HG02981 (cell line): Measurements from ENCODE around the gene NRL.

Experiments used
- ATAC-seq: cut with Tn5 transposase; IDR thresholded peaks from one replicate; pipeline ENCODE4 v1.9.1; 2021; ENCODE audit warnings: mild to moderate bottlenecking, moderate library complexity; ENCODE audit not compliant: unreplicated experiment

NRL gene

GRCh38 chr14:24068711-24069410 lies 45.9 kb downstream of the NRL start:
- no peak for ATAC-seq

DNA sequence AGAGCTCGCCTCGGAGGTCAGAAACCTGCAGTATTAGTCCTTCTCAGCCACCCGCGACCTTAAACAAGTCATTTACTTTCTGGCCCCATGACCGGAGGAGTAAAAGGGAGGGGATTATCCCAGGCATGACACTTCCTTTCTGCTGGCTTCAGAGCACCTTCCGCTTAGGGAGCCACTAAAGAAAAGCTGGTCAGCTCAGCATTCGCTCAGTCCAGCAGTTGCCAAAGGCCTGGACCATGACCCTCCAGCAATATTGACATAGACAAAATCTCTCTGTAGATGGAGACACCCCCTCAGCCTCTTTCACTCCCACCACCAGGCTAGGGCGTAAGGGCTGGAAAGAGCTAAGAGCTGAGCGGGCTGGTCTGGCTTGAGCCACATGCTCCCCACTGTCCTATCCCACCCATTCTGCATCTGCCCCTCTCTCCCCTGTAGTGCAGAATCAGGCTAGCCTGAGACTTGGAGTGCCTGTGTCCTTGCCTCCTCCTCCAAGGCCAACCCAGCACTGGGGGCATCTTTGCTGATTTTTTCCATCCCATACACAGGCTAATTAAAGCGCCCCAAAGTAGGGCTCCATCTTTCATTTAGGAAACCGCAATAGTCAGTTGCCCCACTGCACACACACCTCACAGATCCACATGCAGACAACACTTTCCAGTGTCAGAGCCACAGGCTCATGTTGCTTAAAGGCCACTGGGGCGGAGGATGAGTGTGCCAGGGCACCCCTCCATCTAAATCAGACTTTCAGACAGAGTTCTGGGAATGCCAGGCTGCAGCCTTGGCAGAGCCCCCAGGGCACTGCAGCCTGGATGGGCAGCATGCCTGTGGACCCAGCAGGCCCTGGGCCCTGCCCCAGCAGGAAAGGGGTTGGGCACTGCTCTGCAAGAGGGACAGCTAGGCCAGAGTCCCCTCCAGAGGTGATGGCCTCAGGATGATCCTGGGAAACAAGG lies 47.3 kb downstream of the NRL start:
- ATAC-seq = no peak

GRCh38 chr14:24066496-24067132 lies 48.1 kb downstream of the NRL start:
- ATAC-seq = no peak

DNA sequence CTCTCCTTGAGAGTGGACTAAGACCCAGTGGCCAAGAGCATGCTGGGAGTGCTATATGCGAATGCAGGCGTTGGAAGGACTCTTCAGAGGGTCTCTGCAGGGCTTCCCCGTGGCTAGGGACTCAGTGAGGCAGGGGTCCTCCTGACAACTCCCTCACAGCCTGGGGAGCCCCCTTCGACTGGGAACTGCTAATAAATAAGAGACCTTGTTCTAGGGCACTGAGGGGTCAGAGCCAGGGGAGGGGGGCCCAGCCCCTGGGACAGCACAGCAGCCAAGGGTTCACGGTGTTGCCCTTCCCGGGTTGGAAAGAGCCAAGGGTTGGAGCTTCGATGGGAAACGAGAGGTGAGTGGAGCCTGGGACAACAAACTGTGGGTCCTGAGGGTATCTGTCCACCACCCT lies 49.3 kb downstream of the NRL start:
- no peak for ATAC-seq

- no peak for ATAC-seq
Observed at GRCh38 chr14:24064856-24065255, 49.9 kb downstream of the NRL start.

DNA sequence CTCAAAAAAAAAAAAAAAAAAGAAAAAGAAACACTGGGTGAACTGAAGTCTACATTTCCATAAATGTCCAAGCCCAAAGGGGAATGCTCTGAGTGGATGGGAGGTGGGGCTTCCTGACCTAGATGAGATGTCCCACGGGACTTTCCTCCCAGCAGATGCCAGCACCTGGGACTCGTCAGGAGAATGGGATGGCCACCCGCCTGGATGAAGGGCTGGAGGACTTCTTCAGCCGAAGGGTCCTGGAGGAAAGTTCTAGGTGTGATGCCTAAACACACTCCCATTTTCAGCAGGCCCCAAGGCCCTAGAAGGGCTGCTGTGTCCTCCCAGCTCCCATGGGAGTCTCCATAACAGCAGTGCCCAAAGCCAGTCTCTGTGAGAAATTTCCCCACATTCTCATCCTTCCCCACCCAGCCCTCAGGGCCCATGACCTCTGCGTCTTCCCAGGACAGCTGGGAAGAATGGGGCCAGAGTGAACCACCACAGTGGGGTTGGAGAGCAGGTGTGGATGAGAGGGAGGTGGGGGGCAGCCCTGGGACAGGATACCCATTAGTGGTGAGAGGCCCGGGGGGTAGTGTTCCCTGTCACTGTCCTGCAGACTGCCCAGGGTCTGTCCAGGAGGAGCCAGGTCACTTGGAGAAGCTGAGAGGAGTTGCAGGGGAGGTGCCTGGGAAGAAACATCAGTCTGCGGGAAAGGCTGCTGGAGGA lies 50.5 kb downstream of the NRL start:
- no peak for ATAC-seq

- ATAC-seq = no peak
Observed at GRCh38 chr14:24063263-24063836, 51.4 kb downstream of the NRL start.

GRCh38 chr14:24062216-24062980 lies 52.4 kb downstream of the NRL start:
- no peak for ATAC-seq

- ATAC-seq = no peak
Observed at GRCh38 chr14:24060984-24061913, 53.5 kb downstream of the NRL start.

GRCh38 chr14:24060443-24060842 lies 54.3 kb downstream of the NRL start:
- no peak for ATAC-seq

- ATAC-seq = no peak
Observed at GRCh38 chr14:24059841-24060388, 54.8 kb downstream of the NRL start.

DNA sequence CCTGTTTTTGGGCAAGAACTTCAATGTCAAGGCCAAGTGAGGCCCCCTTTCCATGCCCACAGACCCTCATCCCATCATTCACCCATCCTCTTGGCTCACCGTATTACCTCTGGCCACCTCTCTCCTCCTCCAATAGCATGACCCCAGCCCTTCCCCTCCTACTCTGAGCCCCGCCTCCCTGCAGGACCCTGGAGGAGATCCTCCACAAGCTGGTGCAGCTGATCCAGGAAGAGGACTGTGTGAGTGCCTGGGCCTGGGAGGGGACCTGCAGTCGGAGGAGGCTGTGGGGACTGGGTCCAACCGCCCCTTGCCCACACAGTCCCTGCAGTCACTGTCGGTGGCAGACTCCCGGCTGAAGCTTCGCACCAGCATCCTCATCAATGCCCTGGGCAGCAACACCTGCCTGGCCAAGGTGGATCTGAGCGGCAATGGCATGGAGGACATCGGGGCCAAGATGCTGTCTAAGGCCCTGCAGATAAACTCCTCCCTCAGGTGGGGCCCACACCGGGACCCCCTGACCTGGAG lies 55.7 kb downstream of the NRL start:
- ATAC-seq = no peak

GRCh38 chr14:24058260-24058950 lies 56.3 kb downstream of the NRL start:
- ATAC-seq = peak; percentile 57

GRCh38 chr14:24057867-24058259 lies 56.9 kb downstream of the NRL start:
- no peak for ATAC-seq

- ATAC-seq = no peak
Observed at GRCh38 chr14:24057271-24057670, 57.5 kb downstream of the NRL start.

GRCh38 chr14:24056800-24057184 lies 58.0 kb downstream of the NRL start:
- no peak for ATAC-seq

- no peak for ATAC-seq
Observed at GRCh38 chr14:24055971-24056799, 58.6 kb downstream of the NRL start.
